ENCODE results near the gene SAG. TPM values are rescaled to one million over a fixed set of nuclear protein-coding genes. Genes with fewer than 3 reads are reported as not detected.

SAG gene
- total RNA-seq, 2 experiments from 2014 or later = 0.32 TPM; not detected in 1

- Histone ChIP-seq H3K4me2 (ENCODE audit: low read length) (0 out of 2 replicates have a peak overlapping the region, but pooled peaks have one; percentile 1), H3K36me3 (ENCODE audit: insufficient read depth, low read length) (peaks cover 100% of the 10 kb centered on the region), H3K27ac (ENCODE audit: low read depth, low read length, poor library complexity, severe bottlenecking) (peak overlapping the region; percentile 43), H4K20me1 (ENCODE audit: insufficient read depth, low read length) (no peaks in the 10 kb centered on the region), H3K4me1 (ENCODE audit: insufficient read depth, low read length, poor library complexity, severe bottlenecking) (peaks cover 36% of the 10 kb centered on the region), H3K79me2 (ENCODE audit: insufficient read depth, low read depth, low read length) (peaks cover 5% of the 10 kb centered on the region; the same call in 1 of the 2 replicates), H3K9me2 (ENCODE audit: insufficient read depth, low read length) (no peaks in the 10 kb centered on the region), H2AFZ (ENCODE audit: low read length) (no peak overlapping the region), H3K9me3 (ENCODE audit: low read length) (no peaks in the 10 kb centered on the region), H3K4me3 (ENCODE audit: low read depth, low read length, poor library complexity, severe bottlenecking) (no peak overlapping the region)
- intact Hi-C loops (cut with micrococcal nuclease; ENCODE audit: unreplicated experiment) = no loop called here
- BruUV-seq (replicated peaks) = no TSS peak
- no peak for DNase-seq (ENCODE audit: low spot score)
- POLR2A ChIA-PET = interaction anchor here (1.8 kb wide), 1 partner anchor 13 kb away, joined by 6 read pairs; no protein-coding TSS in a partner anchor
- no peak for TF ChIP-seq EZH2phosphoT487 (IDR thresholded peaks at IDR 0.05; ENCODE audit: borderline replicate concordance, low read depth, low read length)
- no peak for TF ChIP-seq CTCF (conservative IDR thresholded peaks at IDR 0.05; ENCODE audit: low read length)
- CTCF ChIA-PET (ENCODE audit: unreplicated experiment) = no interaction called here
Observed at GRCh38 chr2:233270951-233271350, 36.7 kb upstream of the SAG start.

- peaks cover 36% of the 10 kb centered on the region for H3K4me1 ChIP-seq (ENCODE audit: insufficient read depth, low read length, poor library complexity, severe bottlenecking)
- peaks cover 5% of the 10 kb centered on the region; the same call in 1 of the 2 replicates for H3K79me2 ChIP-seq (ENCODE audit: insufficient read depth, low read depth, low read length)
- ChIA-PET POLR2A (interaction anchor here (1.8 kb wide), 1 partner anchor 13 kb away, joined by 6 read pairs; no protein-coding TSS in a partner anchor), CTCF (ENCODE audit: unreplicated experiment) (no interaction called here)
- H4K20me1 ChIP-seq (ENCODE audit: insufficient read depth, low read length) = no peaks in the 10 kb centered on the region
- no peaks in the 10 kb centered on the region for H3K9me2 ChIP-seq (ENCODE audit: insufficient read depth, low read length)
- TF ChIP-seq EZH2phosphoT487 (IDR thresholded peaks at IDR 0.05; ENCODE audit: borderline replicate concordance, low read depth, low read length) (no peak), CTCF (conservative IDR thresholded peaks at IDR 0.05; ENCODE audit: low read length) (no peak)
- DNase-seq (ENCODE audit: low spot score) = no peak
- no peak overlapping the region for H2AFZ ChIP-seq (ENCODE audit: low read length)
- no peak overlapping the region for H3K27ac ChIP-seq (ENCODE audit: low read depth, low read length, poor library complexity, severe bottlenecking)
- no TSS peak for BruUV-seq (replicated peaks)
- intact Hi-C loops (cut with micrococcal nuclease; ENCODE audit: unreplicated experiment) = no loop called here
- H3K36me3 ChIP-seq (ENCODE audit: insufficient read depth, low read length) = peaks cover 100% of the 10 kb centered on the region
- H3K4me2 ChIP-seq (ENCODE audit: low read length) = no peak overlapping the region
- H3K9me3 ChIP-seq (ENCODE audit: low read length) = no peaks in the 10 kb centered on the region
- H3K4me3 ChIP-seq (ENCODE audit: low read depth, low read length, poor library complexity, severe bottlenecking) = no peak overlapping the region
Observed at GRCh38 chr2:233271693-233272092, 35.9 kb upstream of the SAG start.

GRCh38 chr2:233273120-233273519 is 34.5 kb upstream of the SAG start:
- no peaks in the 10 kb centered on the region for H3K9me2 ChIP-seq (ENCODE audit: insufficient read depth, low read length)
- no peaks in the 10 kb centered on the region for H4K20me1 ChIP-seq (ENCODE audit: insufficient read depth, low read length)
- no peak overlapping the region for H2AFZ ChIP-seq (ENCODE audit: low read length)
- H3K27ac ChIP-seq (ENCODE audit: low read depth, low read length, poor library complexity, severe bottlenecking) = no peak overlapping the region
- H3K4me1 ChIP-seq (ENCODE audit: insufficient read depth, low read length, poor library complexity, severe bottlenecking) = peaks cover 24% of the 10 kb centered on the region
- CTCF ChIA-PET (ENCODE audit: unreplicated experiment) = no interaction called here
- POLR2A ChIA-PET = no interaction called here
- no peak overlapping the region for H3K4me2 ChIP-seq (ENCODE audit: low read length)
- H3K4me3 ChIP-seq (ENCODE audit: low read depth, low read length, poor library complexity, severe bottlenecking) = no peak overlapping the region
- BruUV-seq (replicated peaks) = no TSS peak
- intact Hi-C loops (cut with micrococcal nuclease; ENCODE audit: unreplicated experiment) = no loop called here
- H3K36me3 ChIP-seq (ENCODE audit: insufficient read depth, low read length) = peaks cover 99% of the 10 kb centered on the region
- H3K9me3 ChIP-seq (ENCODE audit: low read length) = no peaks in the 10 kb centered on the region
- TF ChIP-seq CTCF (conservative IDR thresholded peaks at IDR 0.05; ENCODE audit: low read length) = no peak
- no peak for TF ChIP-seq EZH2phosphoT487 (IDR thresholded peaks at IDR 0.05; ENCODE audit: borderline replicate concordance, low read depth, low read length)
- no peak for DNase-seq (ENCODE audit: low spot score)
- H3K79me2 ChIP-seq (ENCODE audit: insufficient read depth, low read depth, low read length) = peaks cover 5% of the 10 kb centered on the region; the same call in 1 of the 2 replicates

All from OCI-LY7 (cell line).